GM18873 (cell line): ENCODE data around the gene PARD3B.

Source experiments
- ATAC-seq: cut with Tn5 transposase; IDR thresholded peaks from one replicate; pipeline ENCODE4 v1.9.1; 2021; ENCODE audit warnings: mild to moderate bottlenecking, moderate library complexity, moderate number of reproducible peaks; ENCODE audit not compliant: unreplicated experiment, low FRiP score

Gene PARD3B

GRCh38 chr2:204876311-204876710, 331.0 kb downstream of the PARD3B start:
- no peak for ATAC-seq

- ATAC-seq, result no peak
Observed at GRCh38 chr2:204877691-204878090, 332.4 kb downstream of the PARD3B start.

GRCh38 chr2:204880928-204881327, 335.7 kb downstream of the PARD3B start:
- no peak for ATAC-seq

- ATAC-seq, result no peak
Observed at GRCh38 chr2:204881655-204882054, 336.4 kb downstream of the PARD3B start.

- ATAC-seq, result no peak
Observed at GRCh38 chr2:204885747-204886146, 340.5 kb downstream of the PARD3B start.

- no peak for ATAC-seq
Observed at GRCh38 chr2:204886713-204887112, 341.4 kb downstream of the PARD3B start.

- no peak for ATAC-seq
Observed at GRCh38 chr2:204888222-204888621, 342.9 kb downstream of the PARD3B start.

GRCh38 chr2:204890680-204891079, 345.4 kb downstream of the PARD3B start:
- no peak for ATAC-seq

- no peak for ATAC-seq
Observed at GRCh38 chr2:204891739-204892138, 346.5 kb downstream of the PARD3B start.

- ATAC-seq, result no peak
Observed at GRCh38 chr2:204892506-204893255, 347.4 kb downstream of the PARD3B start.

- no peak for ATAC-seq
Observed at GRCh38 chr2:204896146-204896545, 350.9 kb downstream of the PARD3B start.

- ATAC-seq, result no peak
Observed at GRCh38 chr2:204897561-204897960, 352.3 kb downstream of the PARD3B start.

GRCh38 chr2:204898928-204899640, 353.8 kb downstream of the PARD3B start:
- no peak for ATAC-seq

- ATAC-seq, result no peak
Observed at GRCh38 chr2:204899983-204900382, 354.7 kb downstream of the PARD3B start.

- no peak for ATAC-seq
Observed at GRCh38 chr2:204900487-204900886, 355.2 kb downstream of the PARD3B start.

- ATAC-seq, result no peak
Observed at GRCh38 chr2:204900910-204901309, 355.6 kb downstream of the PARD3B start.

GRCh38 chr2:204901591-204901990, 356.3 kb downstream of the PARD3B start:
- no peak for ATAC-seq

- ATAC-seq, result no peak
Observed at GRCh38 chr2:204909791-204910190, 364.5 kb downstream of the PARD3B start.

GRCh38 chr2:204913312-204913711, 368.0 kb downstream of the PARD3B start:
- ATAC-seq, result no peak

- no peak for ATAC-seq
Observed at GRCh38 chr2:204913854-204914464, 368.7 kb downstream of the PARD3B start.

GRCh38 chr2:204914708-204915107, 369.4 kb downstream of the PARD3B start:
- ATAC-seq, result no peak
